Measurements from ENCODE around the gene PMM1.
"Not testable (repeated sequence)": the region's sequence is repeated elsewhere in the genome, so short reads cannot be mapped to it uniquely, and the experiment has no call there.

Gene PMM1

GRCh38 chr22:41636467-41636866 is 46.8 kb upstream of the PMM1 start:
- DNase-seq = no peak
- H3K36me3 ChIP-seq (ENCODE audit: insufficient read depth, low read length) = peaks cover 91% of the 10 kb centered on the region
- no peak for ATAC-seq (ENCODE audit: insufficient read depth, low read depth)
- H3K9ac ChIP-seq (ENCODE audit: low read depth, low read length) = no peak overlapping the region
- no peaks in the 10 kb centered on the region for H3K4me1 ChIP-seq (ENCODE audit: insufficient read depth, low read length)
- no peaks in the 10 kb centered on the region for H3K9me3 ChIP-seq (ENCODE audit: insufficient read depth, low read length, severe bottlenecking)
- H4K20me1 ChIP-seq (ENCODE audit: insufficient read depth, low read length) = peaks cover 41% of the 10 kb centered on the region
- H3K27ac ChIP-seq (ENCODE audit: low read length) = no peak overlapping the region
- H3K27me3 ChIP-seq (ENCODE audit: insufficient read depth, low read length, poor library complexity) = no peaks in the 10 kb centered on the region
- H3K4me2 ChIP-seq (ENCODE audit: insufficient read depth, low read length) = no peak overlapping the region
- H3K79me2 ChIP-seq (ENCODE audit: insufficient read depth, low read length) = peaks cover 73% of the 10 kb centered on the region
- TF ChIP-seq EZH2 (IDR thresholded peaks at IDR 0.05; ENCODE audit: borderline replicate concordance, low read depth, low read length, severe bottlenecking) = no peak
- TF ChIP-seq, protein P1, sequence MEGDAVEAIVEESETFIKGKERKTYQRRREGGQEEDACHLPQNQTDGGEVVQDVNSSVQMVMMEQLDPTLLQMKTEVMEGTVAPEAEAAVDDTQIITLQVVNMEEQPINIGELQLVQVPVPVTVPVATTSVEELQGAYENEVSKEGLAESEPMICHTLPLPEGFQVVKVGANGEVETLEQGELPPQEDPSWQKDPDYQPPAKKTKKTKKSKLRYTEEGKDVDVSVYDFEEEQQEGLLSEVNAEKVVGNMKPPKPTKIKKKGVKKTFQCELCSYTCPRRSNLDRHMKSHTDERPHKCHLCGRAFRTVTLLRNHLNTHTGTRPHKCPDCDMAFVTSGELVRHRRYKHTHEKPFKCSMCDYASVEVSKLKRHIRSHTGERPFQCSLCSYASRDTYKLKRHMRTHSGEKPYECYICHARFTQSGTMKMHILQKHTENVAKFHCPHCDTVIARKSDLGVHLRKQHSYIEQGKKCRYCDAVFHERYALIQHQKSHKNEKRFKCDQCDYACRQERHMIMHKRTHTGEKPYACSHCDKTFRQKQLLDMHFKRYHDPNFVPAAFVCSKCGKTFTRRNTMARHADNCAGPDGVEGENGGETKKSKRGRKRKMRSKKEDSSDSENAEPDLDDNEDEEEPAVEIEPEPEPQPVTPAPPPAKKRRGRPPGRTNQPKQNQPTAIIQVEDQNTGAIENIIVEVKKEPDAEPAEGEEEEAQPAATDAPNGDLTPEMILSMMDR (IDR thresholded peaks at IDR 0.05; ENCODE audit: borderline replicate concordance, extremely low read depth, low read length, poor library complexity, severe bottlenecking) = no peak
- H3K4me3 ChIP-seq (ENCODE audit: low read depth in 1 of 2, low read length in 2 of 2) = no peak overlapping the region
- no peak overlapping the region for H2AFZ ChIP-seq (ENCODE audit: low read depth, low read length)

GRCh38 chr22:41634610-41635009 is 45.0 kb upstream of the PMM1 start:
- not testable (repeated sequence) for DNase-seq; H3K4me1 ChIP-seq (ENCODE audit: insufficient read depth, low read length); H3K27me3 ChIP-seq (ENCODE audit: insufficient read depth, low read length, poor library complexity); H3K4me2 ChIP-seq (ENCODE audit: insufficient read depth, low read length); ATAC-seq (ENCODE audit: insufficient read depth, low read depth); H2AFZ ChIP-seq (ENCODE audit: low read depth, low read length); H3K27ac ChIP-seq (ENCODE audit: low read length); H3K9ac ChIP-seq (ENCODE audit: low read depth, low read length); H3K4me3 ChIP-seq (ENCODE audit: low read depth in 1 of 2, low read length in 2 of 2); H3K9me3 ChIP-seq (ENCODE audit: insufficient read depth, low read length, severe bottlenecking)
- H4K20me1 ChIP-seq (ENCODE audit: insufficient read depth, low read length) = peaks cover 37% of the 10 kb centered on the region
- H3K79me2 ChIP-seq (ENCODE audit: insufficient read depth, low read length) = peaks cover 66% of the 10 kb centered on the region
- H3K36me3 ChIP-seq (ENCODE audit: insufficient read depth, low read length) = peaks cover 85% of the 10 kb centered on the region

- H3K4me2 ChIP-seq (ENCODE audit: insufficient read depth, low read length); H3K27me3 ChIP-seq (ENCODE audit: insufficient read depth, low read length, poor library complexity); H2AFZ ChIP-seq (ENCODE audit: low read depth, low read length); H3K27ac ChIP-seq (ENCODE audit: low read length); H3K4me1 ChIP-seq (ENCODE audit: insufficient read depth, low read length); ATAC-seq (ENCODE audit: insufficient read depth, low read depth); H3K4me3 ChIP-seq (ENCODE audit: low read depth in 1 of 2, low read length in 2 of 2); H3K9me3 ChIP-seq (ENCODE audit: insufficient read depth, low read length, severe bottlenecking); H3K9ac ChIP-seq (ENCODE audit: low read depth, low read length); DNase-seq: not testable (repeated sequence)
- Histone ChIP-seq H3K36me3 (ENCODE audit: insufficient read depth, low read length) (peaks cover 86% of the 10 kb centered on the region), H4K20me1 (ENCODE audit: insufficient read depth, low read length) (peaks cover 45% of the 10 kb centered on the region), H3K79me2 (ENCODE audit: insufficient read depth, low read length) (peaks cover 80% of the 10 kb centered on the region)
Measured at GRCh38 chr22:41631615-41632014, 42.0 kb upstream of the PMM1 start.

GRCh38 chr22:41631115-41631514 is 41.5 kb upstream of the PMM1 start:
- H3K9ac ChIP-seq (ENCODE audit: low read depth, low read length); H3K4me3 ChIP-seq (ENCODE audit: low read depth in 1 of 2, low read length in 2 of 2); H3K27ac ChIP-seq (ENCODE audit: low read length); H3K9me3 ChIP-seq (ENCODE audit: insufficient read depth, low read length, severe bottlenecking); ATAC-seq (ENCODE audit: insufficient read depth, low read depth); H3K27me3 ChIP-seq (ENCODE audit: insufficient read depth, low read length, poor library complexity); H3K4me2 ChIP-seq (ENCODE audit: insufficient read depth, low read length); H3K4me1 ChIP-seq (ENCODE audit: insufficient read depth, low read length); DNase-seq; H2AFZ ChIP-seq (ENCODE audit: low read depth, low read length): not testable (repeated sequence)
- Histone ChIP-seq H4K20me1 (ENCODE audit: insufficient read depth, low read length) (peaks cover 41% of the 10 kb centered on the region), H3K79me2 (ENCODE audit: insufficient read depth, low read length) (peaks cover 80% of the 10 kb centered on the region), H3K36me3 (ENCODE audit: insufficient read depth, low read length) (peaks cover 85% of the 10 kb centered on the region)

DNA sequence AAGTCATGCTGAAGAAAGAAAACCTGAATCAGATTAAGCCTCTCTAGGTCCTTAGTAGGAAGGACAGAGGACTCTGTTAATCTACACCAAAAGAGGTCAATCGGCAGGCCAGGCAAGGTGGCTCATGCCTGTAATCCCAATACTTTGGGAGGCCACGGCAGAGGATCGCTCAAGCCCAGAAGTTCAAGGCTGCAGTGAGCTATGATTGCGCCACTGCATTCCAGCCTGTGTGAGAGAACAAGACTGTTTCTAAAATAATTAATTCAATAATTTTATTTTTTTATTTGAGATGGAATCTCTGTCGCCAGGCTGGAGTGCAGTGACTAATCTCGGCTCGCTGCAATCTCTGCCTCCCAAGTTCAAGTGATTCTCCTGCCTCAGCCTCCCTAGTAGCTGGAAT is 35.9 kb upstream of the PMM1 start:
- Histone ChIP-seq H3K36me3 (ENCODE audit: insufficient read depth, low read length) (peaks cover 78% of the 10 kb centered on the region), H3K27ac (ENCODE audit: low read length) (no peak overlapping the region), H3K9ac (ENCODE audit: low read depth, low read length) (no peak overlapping the region), H3K4me3 (ENCODE audit: low read depth in 1 of 2, low read length in 2 of 2) (no peak overlapping the region), H3K27me3 (ENCODE audit: insufficient read depth, low read length, poor library complexity) (no peaks in the 10 kb centered on the region), H3K79me2 (ENCODE audit: insufficient read depth, low read length) (peaks cover 86% of the 10 kb centered on the region), H3K9me3 (ENCODE audit: insufficient read depth, low read length, severe bottlenecking) (no peaks in the 10 kb centered on the region), H3K4me1 (ENCODE audit: insufficient read depth, low read length) (peaks cover 19% of the 10 kb centered on the region), H4K20me1 (ENCODE audit: insufficient read depth, low read length) (peaks cover 29% of the 10 kb centered on the region), H3K4me2 (ENCODE audit: insufficient read depth, low read length) (no peak overlapping the region), H2AFZ (ENCODE audit: low read depth, low read length) (no peak overlapping the region)
- DNase-seq (no peak), ATAC-seq (ENCODE audit: insufficient read depth, low read depth) (no peak)
- TF ChIP-seq, protein P1 (IDR thresholded peaks at IDR 0.05; ENCODE audit: borderline replicate concordance, extremely low read depth, low read length, poor library complexity, severe bottlenecking) = no peak
- no peak for TF ChIP-seq EZH2 (IDR thresholded peaks at IDR 0.05; ENCODE audit: borderline replicate concordance, low read depth, low read length, severe bottlenecking)
